Right atrium auricular region (tissue), 2 donors: ENCODE measurements around the gene PIM1. TPM values are rescaled to one million over a fixed set of nuclear protein-coding genes. Genes with fewer than 3 reads are reported as not detected.

Source experiments
- DNase-seq: peaks from one replicate; pipeline ENCODE4 v3.0.0-alpha.2; 2019; ENCODE audit warnings: low spot score
- H3K27ac ChIP-seq, 2 donors: fragments of 200-600 bp; sonication (generic); 1 replicate in 1 of 2; 2 replicates in 1 of 2; pipeline ENCODE4 v1.5.1; 2016 to 2019
- H3K27me3 ChIP-seq, 2 donors: fragments of 200-600 bp; sonication (generic); one replicate each; pipeline versions ENCODE4 v1.5.1 to v1.6.0; 2017 to 2019
- H3K36me3 ChIP-seq: fragments of 200-600 bp; sonication (generic); one replicate; pipeline ENCODE4 v1.5.1; 2016
- H3K4me1 ChIP-seq, 2 donors: fragments of 200-600 bp; sonication (generic); one replicate each; pipeline versions ENCODE4 v1.5.1 to v1.6.0; 2017 to 2019
- H3K4me3 ChIP-seq, 2 donors: fragments of 200-600 bp; sonication (generic); 1 replicate in 1 of 2; 2 replicates in 1 of 2; pipeline ENCODE4 v1.5.1; 2017 to 2019; ENCODE audit warnings: mild to moderate bottlenecking in 1 of 2, moderate library complexity in 1 of 2
- H3K9me3 ChIP-seq, 2 donors: fragments of 200-600 bp; sonication (generic); one replicate each; pipeline ENCODE4 v1.5.1; 2019
- CTCF ChIP-seq, 2 donors: fragments of 200-600 bp; sonication (generic); IDR thresholded peaks; one replicate each; pipeline ENCODE4 v1.5.1; 2019; ENCODE audit warnings: antibody characterized with exemption in 2 of 2
- total RNA-seq, 2 donors: library from RNA; depleted of rRNA; stranded (reverse); fragments of >200 nt; gene quantifications; one replicate each; pipeline ENCODE4 v1.1.0, GENCODE V29; 2016

PIM1 gene
- total RNA-seq, 2 donors from 2014 or later, result 28.0 to 46.2 TPM

- no peaks in the 10 kb centered on the region for H3K27me3 ChIP-seq
- peak overlapping the region; percentile 95 to 99 for H3K27ac ChIP-seq
- peak overlapping the region; percentile 82 to 98 for H3K4me3 ChIP-seq
- H3K36me3 ChIP-seq, result peaks cover 51% of the 10 kb centered on the region
- peak; percentile 98 for DNase-seq
- no peaks in the 10 kb centered on the region for H3K9me3 ChIP-seq
- TF ChIP-seq CTCF (IDR thresholded peaks at IDR 0.05), result peak; percentile 91 to 96
- peaks cover 0 to 51% of the 10 kb centered on the region in 2 donors for H3K4me1 ChIP-seq
These were observed 2.2 kb downstream of the PIM1 start for GRCh38 chr6:37171970-37172812.

GRCh38 chr6:37172912-37173492 is 3.0 kb downstream of the PIM1 start:
- no peak for DNase-seq
- peaks cover 0 to 51% of the 10 kb centered on the region in 2 donors for H3K4me1 ChIP-seq
- no peaks in the 10 kb centered on the region for H3K9me3 ChIP-seq
- TF ChIP-seq CTCF (IDR thresholded peaks at IDR 0.05), result no peak
- H3K4me3 ChIP-seq, result peak overlapping the region; percentile 82 to 98
- no peaks in the 10 kb centered on the region for H3K27me3 ChIP-seq
- H3K36me3 ChIP-seq, result peaks cover 51% of the 10 kb centered on the region
- peak overlapping the region; percentile 95 to 99 for H3K27ac ChIP-seq

GRCh38 chr6:37173493-37174195 is 3.7 kb downstream of the PIM1 start:
- H3K9me3 ChIP-seq, result no peaks in the 10 kb centered on the region
- H3K27me3 ChIP-seq, result no peaks in the 10 kb centered on the region
- H3K4me1 ChIP-seq, result peaks cover 0 to 46% of the 10 kb centered on the region in 2 donors
- no peak for TF ChIP-seq CTCF (IDR thresholded peaks at IDR 0.05)
- H3K27ac ChIP-seq, result peak overlapping the region; percentile 95 to 99
- H3K4me3 ChIP-seq, result no peak overlapping the region
- DNase-seq, result no peak
- peaks cover 51% of the 10 kb centered on the region for H3K36me3 ChIP-seq

- Histone ChIP-seq H3K27ac (peak overlapping the region; percentile 95 to 99), H3K27me3 (no peaks in the 10 kb centered on the region), H3K4me3 (no peak overlapping the region), H3K9me3 (no peaks in the 10 kb centered on the region), H3K36me3 (peaks cover 51% of the 10 kb centered on the region), H3K4me1 (peaks cover 0 to 41% of the 10 kb centered on the region in 2 donors)
- DNase-seq, result no peak
- no peak for TF ChIP-seq CTCF (IDR thresholded peaks at IDR 0.05)
These were observed 4.2 kb downstream of the PIM1 start for GRCh38 chr6:37174196-37174514.

- no peak for DNase-seq
- Histone ChIP-seq H3K27me3 (no peaks in the 10 kb centered on the region), H3K4me3 (no peak overlapping the region), H3K27ac (peak overlapping the region; percentile 95 to 99), H3K9me3 (no peaks in the 10 kb centered on the region), H3K4me1 (peaks cover 0 to 41% of the 10 kb centered on the region in 2 donors), H3K36me3 (peaks cover 51% of the 10 kb centered on the region)
- TF ChIP-seq CTCF (IDR thresholded peaks at IDR 0.05), result no peak
These were observed 4.8 kb downstream of the PIM1 start for GRCh38 chr6:37174515-37175331.
